Neutrophil (primary cell): ENCODE measurements around the gene RTL9.
"Not testable (repeated sequence)": the region's sequence is repeated elsewhere in the genome, so short reads cannot be mapped to it uniquely, and the experiment has no call there.

Source experiments
- H3K27ac ChIP-seq: fragments of 200-600 bp; sonication (generic); 2 replicates; pipeline ENCODE4 v1.5.1; 2016; ENCODE audit warnings: mild to moderate bottlenecking, moderate library complexity
- H3K27me3 ChIP-seq: fragments of 200-600 bp; sonication (generic); 2 replicates; pipeline ENCODE4 v1.6.0; 2016; ENCODE audit warnings: mild to moderate bottlenecking
- H3K36me3 ChIP-seq: fragments of 200-600 bp; sonication (generic); 2 replicates; pipeline ENCODE4 v1.5.1; 2017
- H3K4me1 ChIP-seq, 2 experiments: fragments of 200-600 bp in 1 of 2; sonication (generic) in 1 of 2; 1 replicate in 1 of 2; 2 replicates in 1 of 2; pipeline versions ENCODE4 v1.5.1 to v1.6.1; 2013 to 2016; ENCODE audit warnings: low read depth in 1 of 2, low read length in 1 of 2, mild to moderate bottlenecking in 1 of 2, moderate library complexity in 1 of 2; ENCODE audit not compliant: control insufficient read depth in 1 of 2, insufficient read depth in 1 of 2
- H3K4me3 ChIP-seq, 2 experiments: fragments of 200-600 bp in 1 of 2; sonication (generic) in 1 of 2; 1 replicate in 1 of 2; 2 replicates in 1 of 2; pipeline ENCODE4 v1.5.1; 2013 to 2016; ENCODE audit warnings: low read depth in 1 of 2, low read length in 1 of 2, mild to moderate bottlenecking in 1 of 2, moderate library complexity in 1 of 2
- H3K9me3 ChIP-seq: fragments of 200-600 bp; sonication (generic); 2 replicates; pipeline ENCODE4 v1.5.1; 2016
- CTCF ChIP-seq: fragments of 200-600 bp; sonication (generic); IDR thresholded peaks from 2 replicates; pipeline ENCODE4 v1.5.1; 2016; ENCODE audit warnings: antibody characterized with exemption

RTL9 gene

GRCh38 chrX:110321081-110321480, 37.6 kb upstream of the RTL9 start:
- H3K27me3 ChIP-seq: peaks cover 21% of the 10 kb centered on the region
- H3K27ac ChIP-seq: no peak overlapping the region
- no peaks in the 10 kb centered on the region for H3K36me3 ChIP-seq
- peaks cover 5 to 10% of the 10 kb centered on the region in 2 experiments for H3K4me1 ChIP-seq
- H3K9me3 ChIP-seq: no peaks in the 10 kb centered on the region
- TF ChIP-seq CTCF: no peak
- H3K4me3 ChIP-seq: no peak overlapping the region

GRCh38 chrX:110321670-110322069, 37.0 kb upstream of the RTL9 start:
- H3K9me3 ChIP-seq: no peaks in the 10 kb centered on the region
- H3K27ac ChIP-seq: no peak overlapping the region
- no peaks in the 10 kb centered on the region for H3K36me3 ChIP-seq
- H3K4me1 ChIP-seq: peaks cover 5 to 8% of the 10 kb centered on the region in 2 experiments
- H3K27me3 ChIP-seq: peaks cover 15% of the 10 kb centered on the region
- no peak overlapping the region for H3K4me3 ChIP-seq
- no peak for TF ChIP-seq CTCF

GRCh38 chrX:110322603-110323002, 36.0 kb upstream of the RTL9 start:
- Histone ChIP-seq H3K4me1 (peaks cover 2 to 4% of the 10 kb centered on the region in 2 experiments), H3K9me3 (no peaks in the 10 kb centered on the region), H3K27me3 (peaks cover 13% of the 10 kb centered on the region), H3K27ac (no peak overlapping the region), H3K4me3 (no peak overlapping the region), H3K36me3 (no peaks in the 10 kb centered on the region)
- TF ChIP-seq CTCF: no peak

GRCh38 chrX:110326712-110327111, 31.9 kb upstream of the RTL9 start:
- no peak overlapping the region for H3K4me3 ChIP-seq
- no peaks in the 10 kb centered on the region for H3K9me3 ChIP-seq
- no peaks in the 10 kb centered on the region for H3K27me3 ChIP-seq
- H3K36me3 ChIP-seq: no peaks in the 10 kb centered on the region
- no peaks in the 10 kb centered on the region for H3K4me1 ChIP-seq
- no peak overlapping the region for H3K27ac ChIP-seq
- no peak for TF ChIP-seq CTCF

- Histone ChIP-seq H3K4me1 (no peaks in the 10 kb centered on the region), H3K4me3 (no peak overlapping the region), H3K36me3 (no peaks in the 10 kb centered on the region), H3K27me3 (no peaks in the 10 kb centered on the region), H3K9me3 (no peaks in the 10 kb centered on the region), H3K27ac (no peak overlapping the region)
- no peak for TF ChIP-seq CTCF
Measured at GRCh38 chrX:110327336-110327735, 31.3 kb upstream of the RTL9 start.

GRCh38 chrX:110328613-110329012, 30.0 kb upstream of the RTL9 start:
- not testable (repeated sequence) for H3K4me1 ChIP-seq, H3K36me3 ChIP-seq

More at GRCh38 chrX:110328613-110329012, 30.0 kb upstream of the RTL9 start:
- H3K27ac ChIP-seq, H3K4me3 ChIP-seq, H3K27me3 ChIP-seq, H3K9me3 ChIP-seq: not testable (repeated sequence)
